Heart right ventricle (tissue), 16 donors: ENCODE measurements around the gene DSE. TPM values are rescaled to one million over a fixed set of nuclear protein-coding genes. Genes with fewer than 3 reads are reported as not detected.
A peak's percentile ranks its signal among the peaks of the same experiment; 100 is the strongest.

Source experiments
- ATAC-seq, 8 donors: fragments of 200-7000 bp; cut with Tn5 transposase; one replicate each; pipeline ENCODE4 v1.9.1; 2020; ENCODE audit warnings: mild to moderate bottlenecking in 8 of 8, moderate library complexity in 8 of 8, moderate number of reproducible peaks in 1 of 8
- DNase-seq, 2 donors: peaks; one replicate each; pipeline ENCODE4 v3.0.0-alpha.2; 2020
- H3K27ac ChIP-seq, 10 donors: fragments of 200-600 bp; sonication (generic) in 2 of 10; one replicate each; pipeline versions ENCODE4 v1.5.0 to v1.8.0; 2020 to 2022; ENCODE audit warnings: mild to moderate bottlenecking in 3 of 10
- H3K27me3 ChIP-seq, 7 donors: fragments of 200-600 bp; one replicate each; pipeline ENCODE4 v1.8.0; 2021 to 2022; ENCODE audit warnings: mild to moderate bottlenecking in 2 of 7
- H3K36me3 ChIP-seq, 9 donors: fragments of 200-600 bp; sonication (generic) in 1 of 9; one replicate each; pipeline versions ENCODE4 v1.5.0 to v1.8.0; 2020 to 2022; ENCODE audit warnings: mild to moderate bottlenecking in 2 of 9
- H3K4me1 ChIP-seq, 9 donors: fragments of 200-600 bp; sonication (generic) in 1 of 9; one replicate each; pipeline versions ENCODE4 v1.5.0 to v1.8.0; 2020 to 2022; ENCODE audit warnings: mild to moderate bottlenecking in 4 of 9
- H3K4me3 ChIP-seq, 10 donors: fragments of 200-600 bp; sonication (generic) in 2 of 10; one replicate each; pipeline versions ENCODE4 v1.5.0 to v1.8.0; 2020 to 2022; ENCODE audit warnings: mild to moderate bottlenecking in 7 of 10, moderate library complexity in 2 of 10
- H3K9me3 ChIP-seq, 11 donors: fragments of 200-600 bp in 10 of 11; sonication (generic) in 2 of 11; one replicate each; pipeline versions ENCODE4 v1.5.0 to v1.8.0; 2013 to 2022; ENCODE audit warnings: mild to moderate bottlenecking in 2 of 11, control low read depth in 1 of 11, moderate library complexity in 1 of 11
- CTCF ChIP-seq, 9 donors: fragments of 200-600 bp; sonication (generic) in 2 of 9; IDR thresholded peaks; one replicate each; pipeline versions ENCODE4 v1.5.0 to v1.8.0; 2021 to 2022; ENCODE audit warnings: antibody characterized with exemption in 9 of 9, mild to moderate bottlenecking in 5 of 9, moderate library complexity in 1 of 9
- WGBS, 2 donors: extraction: QIAGEN DNeasy Blood & Tissue Kit; methylation state at CpG; one replicate each; pipeline ENCODE4 v1.1.7; 2013; ENCODE audit warnings: inconsistent platforms in 1 of 2; 5-methylcytosine and 5-hydroxymethylcytosine counted together
- intact Hi-C, 10 donors: fragments of 100-400 bp; cut with DNase I; formaldehyde crosslinking; loops; one replicate each; pipeline versions ENCODE4 v1.11.1 to v1.14.2; 2022
- polyA plus RNA-seq, 2 donors: library from polyadenylated mRNA; stranded (reverse); fragments of 200-250 nt; gene quantifications; one replicate each; pipeline ENCODE4 v1.2.3, GENCODE V29; 2013
- total RNA-seq, 10 donors: library from RNA; stranded (reverse); fragmentation: NEBNext Ultra II Directional in 3 of 10; extraction: Animal tissue kit (Norgen Biotek cat#: 25700) in 3 of 10; gene quantifications; one replicate each; pipeline versions ENCODE4 v1.2.1 to v1.2.4, GENCODE V29; 2021 to 2023
- donor health status: Arrhythmogenic right ventricular cardiomyopathy.
- donor health status: ischemic (EF 13 %, LVEDD 7.1; RV severe dilation, severe dysfunction).
- donor health status: healthy with polysubstance abuse.
- donor health status: DM: no; HTN: yes; CAD: no.
- donor health status: DM: no; HTN: no; CAD: no.
- donor health status: ischemic (EF 25% LVEDD 6.9; RV normal size, moderate dysfunction).
- donor health status: ischemic (EF 25% LVEDD 5.7; RV mildly dilated, moderate dysfunction).
- donor health status: healthy.
- donor health status: DM: yes; HTN: yes; CAD: no.
- donor health status: Ischemic cardiomyopathy.
- donor health status: ischemic (EF 35%, LVEDD 5.7; RV mildly dilated, moderate dysfunction).
- donor health status: nonischemic (EF 11% LVEDD 7.7; RV severe dilation, severe dysfunction).
- donor health status: DM: yes; HTN: yes; CAD: no.
- donor health status: PGD.
- donor health status: ischemic (EF 29% LVEDD 5.4; RV normal size, mild dysfunction).
- donor health status: nonischemic (EF 23%, LVEDD 6.1; RV moderate dilation, normal function).

Gene DSE
- total and polyA plus RNA-seq, 12 donors: 3.8 to 25.4 (median 11.3) TPM

GRCh38 chr6:116326996-116327395 is 43.8 kb upstream of the DSE start:
- WGBS, 2 donors: 55 to 56% methylated on average over 4 of the region's 4 CpGs
- DNase-seq: no peak
- H3K36me3 ChIP-seq: no peaks in the 10 kb centered on the region
- intact Hi-C loops: no loop called here
- peaks cover 3 to 48% (median 33%) of the 10 kb centered on the region in 9 donors for H3K4me1 ChIP-seq
- peak overlapping the region in 9 of 10 donors; percentile 2 to 72 (median 54) for H3K27ac ChIP-seq
- no peak for TF ChIP-seq CTCF (IDR thresholded peaks at IDR 0.05)
- no peaks in the 10 kb centered on the region for H3K27me3 ChIP-seq
- no peak overlapping the region for H3K4me3 ChIP-seq
- H3K9me3 ChIP-seq: no peaks in the 10 kb centered on the region
- ATAC-seq: peak in 1 of 8 donors; percentile 32

GRCh38 chr6:116327803-116328527 is 42.8 kb upstream of the DSE start:
- no peak for TF ChIP-seq CTCF (IDR thresholded peaks at IDR 0.05)
- H3K9me3 ChIP-seq: peaks cover 0 to 2% (median 0%) of the 10 kb centered on the region in 11 donors
- no peak overlapping the region for H3K4me3 ChIP-seq
- H3K27me3 ChIP-seq: no peaks in the 10 kb centered on the region
- no peaks in the 10 kb centered on the region for H3K36me3 ChIP-seq
- peaks cover 3 to 48% (median 33%) of the 10 kb centered on the region in 9 donors for H3K4me1 ChIP-seq
- intact Hi-C loops: no loop called here
- ATAC-seq: peak in 1 of 8 donors; percentile 39
- no peak for DNase-seq
- H3K27ac ChIP-seq: peak overlapping the region in 7 of 10 donors; percentile 39 to 72 (median 59)
- 62 to 66% methylated on average over 6 of the region's 6 CpGs for WGBS, 2 donors

- intact Hi-C loops: no loop called here
- Histone ChIP-seq H3K4me1 (peaks cover 3 to 48% (median 33%) of the 10 kb centered on the region in 9 donors), H3K27ac (peak overlapping the region in 8 of 10 donors; percentile 39 to 72 (median 56)), H3K4me3 (no peak overlapping the region), H3K9me3 (peaks cover 0 to 5% (median 0%) of the 10 kb centered on the region in 11 donors), H3K36me3 (no peaks in the 10 kb centered on the region), H3K27me3 (no peaks in the 10 kb centered on the region)
- no peak for DNase-seq
- ATAC-seq: peak in 7 of 8 donors; percentile 47 to 66 (median 59)
- TF ChIP-seq CTCF (IDR thresholded peaks at IDR 0.05): no peak
- 44 to 56% methylated on average over 1 of the region's 1 CpG for WGBS, 2 donors
Measured at GRCh38 chr6:116328528-116328903, 42.2 kb upstream of the DSE start.

GRCh38 chr6:116329156-116329555 is 41.6 kb upstream of the DSE start:
- Histone ChIP-seq H3K36me3 (no peaks in the 10 kb centered on the region), H3K27ac (peak overlapping the region in 7 of 10 donors; percentile 39 to 72 (median 54)), H3K9me3 (peaks cover 0 to 5% (median 0%) of the 10 kb centered on the region in 11 donors), H3K4me3 (no peak overlapping the region), H3K27me3 (no peaks in the 10 kb centered on the region), H3K4me1 (peaks cover 3 to 48% (median 32%) of the 10 kb centered on the region in 9 donors)
- intact Hi-C loops: no loop called here
- ATAC-seq: peak in 7 of 8 donors; percentile 50 to 80 (median 68)
- no peak for TF ChIP-seq CTCF (IDR thresholded peaks at IDR 0.05)
- DNase-seq: no peak
